Cardiac muscle cell (in vitro differentiated cells and primary cell): Measurements from ENCODE around the gene ACTR1B. TPM values are rescaled to one million over a fixed set of nuclear protein-coding genes. Genes with fewer than 3 reads are reported as not detected.

Experiments used
- DNase-seq, 2 donors: peaks; one replicate each; pipeline versions ENCODE4 v3.0.0 to v3.0.0-alpha.2; 2010 to 2017; ENCODE audit warnings: low read depth in 1 of 2, low spot score in 1 of 2
- H3K27ac ChIP-seq: fragments of 200-600 bp; sonication (generic); 2 replicates; pipeline ENCODE4 v1.5.1; 2016
- H3K27me3 ChIP-seq: fragments of 200-600 bp; sonication (generic); 2 replicates; pipeline ENCODE4 v1.6.0; 2016; ENCODE audit warnings: control low read depth
- H3K36me3 ChIP-seq: fragments of 200-600 bp; sonication (generic); 2 replicates; pipeline ENCODE4 v1.5.1; 2016; ENCODE audit warnings: control low read depth
- H3K4me1 ChIP-seq: fragments of 200-600 bp; sonication (generic); 2 replicates; pipeline ENCODE4 v1.8.1; 2017; ENCODE audit warnings: low read depth, mild to moderate bottlenecking, mixed run types
- H3K4me3 ChIP-seq: fragments of 200-600 bp; sonication (generic); 2 replicates; pipeline ENCODE4 v1.5.1; 2016; ENCODE audit warnings: mild to moderate bottlenecking
- H3K9me3 ChIP-seq: fragments of 200-600 bp; sonication (generic); 2 replicates; pipeline ENCODE4 v1.5.1; 2017; ENCODE audit warnings: low read depth, mild to moderate bottlenecking, control low read depth
- polyA plus RNA-seq: library from polyadenylated mRNA; unstranded; fragments of >200 nt; fragmentation: Nextera tagmentation; extraction: Ambion mirVana; gene quantifications from 2 replicates; pipeline ENCODE4 v1.2.1, GENCODE V29; 2016
- total RNA-seq: library from RNA; depleted of rRNA; stranded (reverse); fragments of >200 nt; gene quantifications from 2 replicates; pipeline ENCODE4 v1.2.3, GENCODE V29; 2016
- TF ChIP-seq, protein P1 (sequence below): IDR thresholded peaks from 2 replicates; pipeline ENCODE4 v1.5.1; 2012; ENCODE audit warnings: low read depth, mild to moderate bottlenecking, low read length

ACTR1B gene
- total and polyA plus RNA-seq, 2 experiments from 2014 or later: 22.9 to 109 TPM

DNA sequence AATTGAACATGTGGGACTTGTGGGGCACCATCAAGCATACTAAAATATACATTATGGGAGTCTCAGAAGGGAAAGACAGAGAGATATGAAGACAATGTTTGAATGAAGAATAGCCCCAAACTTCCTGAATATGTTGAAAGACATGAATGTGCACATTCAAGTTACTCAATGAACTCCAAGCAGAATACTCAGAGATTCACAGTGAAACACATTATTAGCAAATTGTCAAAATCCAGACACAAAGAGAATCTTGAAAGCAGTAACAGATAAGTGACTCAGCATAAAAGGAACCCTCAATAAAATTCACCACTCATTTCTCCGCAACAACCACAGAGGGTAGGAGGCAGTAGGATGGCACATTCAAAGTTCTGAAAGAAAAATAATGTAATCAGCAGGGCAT, 14.5 kb upstream of the ACTR1B start:
- peaks cover 6% of the 10 kb centered on the region for H3K4me1 ChIP-seq
- TF ChIP-seq, protein P1, sequence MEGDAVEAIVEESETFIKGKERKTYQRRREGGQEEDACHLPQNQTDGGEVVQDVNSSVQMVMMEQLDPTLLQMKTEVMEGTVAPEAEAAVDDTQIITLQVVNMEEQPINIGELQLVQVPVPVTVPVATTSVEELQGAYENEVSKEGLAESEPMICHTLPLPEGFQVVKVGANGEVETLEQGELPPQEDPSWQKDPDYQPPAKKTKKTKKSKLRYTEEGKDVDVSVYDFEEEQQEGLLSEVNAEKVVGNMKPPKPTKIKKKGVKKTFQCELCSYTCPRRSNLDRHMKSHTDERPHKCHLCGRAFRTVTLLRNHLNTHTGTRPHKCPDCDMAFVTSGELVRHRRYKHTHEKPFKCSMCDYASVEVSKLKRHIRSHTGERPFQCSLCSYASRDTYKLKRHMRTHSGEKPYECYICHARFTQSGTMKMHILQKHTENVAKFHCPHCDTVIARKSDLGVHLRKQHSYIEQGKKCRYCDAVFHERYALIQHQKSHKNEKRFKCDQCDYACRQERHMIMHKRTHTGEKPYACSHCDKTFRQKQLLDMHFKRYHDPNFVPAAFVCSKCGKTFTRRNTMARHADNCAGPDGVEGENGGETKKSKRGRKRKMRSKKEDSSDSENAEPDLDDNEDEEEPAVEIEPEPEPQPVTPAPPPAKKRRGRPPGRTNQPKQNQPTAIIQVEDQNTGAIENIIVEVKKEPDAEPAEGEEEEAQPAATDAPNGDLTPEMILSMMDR: no peak
- no peaks in the 10 kb centered on the region for H3K27me3 ChIP-seq
- H3K27ac ChIP-seq: no peak overlapping the region
- no peaks in the 10 kb centered on the region for H3K36me3 ChIP-seq
- no peak overlapping the region for H3K4me3 ChIP-seq
- H3K9me3 ChIP-seq: no peaks in the 10 kb centered on the region
- DNase-seq: no peak

DNA sequence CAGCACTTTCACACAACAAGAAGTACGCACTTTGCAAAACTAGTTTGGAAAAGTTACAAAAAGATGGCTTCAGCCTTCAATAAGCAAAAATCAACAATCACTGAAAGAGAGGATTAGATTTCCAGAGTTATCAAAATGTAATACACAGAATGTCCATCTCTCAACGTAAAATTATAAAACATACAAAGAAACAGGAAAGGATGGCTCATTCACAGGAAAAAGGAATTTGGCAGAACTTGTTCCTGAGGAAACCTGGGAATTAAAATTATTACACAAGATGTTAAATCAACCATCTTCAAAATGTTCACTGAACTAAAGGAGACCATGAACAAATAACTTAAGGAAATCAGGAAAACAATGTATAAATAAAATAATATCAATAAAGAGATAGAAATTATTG, 13.6 kb upstream of the ACTR1B start:
- Histone ChIP-seq H3K4me3 (no peak overlapping the region), H3K36me3 (no peaks in the 10 kb centered on the region), H3K27me3 (no peaks in the 10 kb centered on the region), H3K9me3 (no peaks in the 10 kb centered on the region), H3K27ac (no peak overlapping the region), H3K4me1 (peaks cover 6% of the 10 kb centered on the region)
- no peak for DNase-seq
- TF ChIP-seq, protein P1: no peak

DNA sequence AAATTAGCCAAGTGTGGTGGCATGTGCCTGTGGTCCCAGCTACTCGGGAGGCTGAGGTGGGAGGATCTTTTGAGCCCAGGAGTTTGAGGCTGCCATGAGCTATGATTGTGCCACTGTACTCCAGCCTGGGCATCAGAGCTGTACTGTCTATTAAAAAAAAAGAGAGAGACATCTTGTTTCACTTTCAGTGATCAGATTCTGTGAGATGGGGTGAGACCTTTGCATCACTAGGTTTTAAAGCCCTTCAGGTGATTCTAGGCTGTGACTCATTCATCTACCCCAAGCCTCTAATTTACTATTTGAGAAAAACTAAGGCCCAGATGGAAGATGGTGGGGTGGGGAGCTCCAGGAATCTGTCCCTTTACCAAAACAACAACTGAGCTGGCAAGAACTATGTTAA, 12.8 kb upstream of the ACTR1B start:
- no peak for DNase-seq
- Histone ChIP-seq H3K27ac (no peak overlapping the region), H3K4me1 (peaks cover 6% of the 10 kb centered on the region), H3K9me3 (no peaks in the 10 kb centered on the region), H3K27me3 (no peaks in the 10 kb centered on the region), H3K36me3 (no peaks in the 10 kb centered on the region), H3K4me3 (no peak overlapping the region)
- TF ChIP-seq, protein P1: no peak

DNA sequence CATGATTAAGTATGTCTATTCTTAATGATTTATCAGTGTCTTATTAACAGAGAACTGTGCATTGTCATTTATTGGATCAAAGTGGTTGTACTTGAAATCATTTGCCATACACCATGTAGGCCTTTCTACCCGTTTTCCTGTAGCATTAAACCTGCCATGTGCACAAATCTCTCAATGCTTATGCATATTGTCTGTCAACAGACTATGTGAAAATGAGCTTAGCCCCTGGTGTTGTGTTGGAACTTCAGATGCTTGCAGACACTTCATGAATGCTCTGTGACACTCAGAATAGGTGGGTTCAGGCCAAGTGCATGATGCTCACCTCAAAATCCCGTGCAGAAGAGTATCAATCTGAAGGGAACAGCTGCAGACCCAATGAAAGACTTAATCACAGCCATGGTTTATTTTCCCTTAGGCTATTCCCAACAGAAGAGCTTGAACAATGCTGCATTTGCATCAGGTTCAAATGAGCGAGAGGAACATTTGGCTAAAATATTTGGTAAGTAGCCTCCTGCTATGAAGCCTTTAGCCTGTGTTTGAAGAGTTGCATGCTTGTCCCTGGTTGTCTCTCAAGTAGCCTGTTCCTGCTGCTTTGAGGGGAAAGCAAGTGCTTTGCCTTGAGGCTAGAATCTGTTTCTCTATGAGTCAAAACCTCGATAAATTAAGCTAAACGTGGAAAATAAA, 11.7 kb upstream of the ACTR1B start:
- DNase-seq: no peak
- H3K4me3 ChIP-seq: no peak overlapping the region
- TF ChIP-seq, protein P1: no peak
- H3K9me3 ChIP-seq: no peaks in the 10 kb centered on the region
- H3K4me1 ChIP-seq: peaks cover 6% of the 10 kb centered on the region
- H3K27me3 ChIP-seq: no peaks in the 10 kb centered on the region
- no peaks in the 10 kb centered on the region for H3K36me3 ChIP-seq
- H3K27ac ChIP-seq: no peak overlapping the region

DNA sequence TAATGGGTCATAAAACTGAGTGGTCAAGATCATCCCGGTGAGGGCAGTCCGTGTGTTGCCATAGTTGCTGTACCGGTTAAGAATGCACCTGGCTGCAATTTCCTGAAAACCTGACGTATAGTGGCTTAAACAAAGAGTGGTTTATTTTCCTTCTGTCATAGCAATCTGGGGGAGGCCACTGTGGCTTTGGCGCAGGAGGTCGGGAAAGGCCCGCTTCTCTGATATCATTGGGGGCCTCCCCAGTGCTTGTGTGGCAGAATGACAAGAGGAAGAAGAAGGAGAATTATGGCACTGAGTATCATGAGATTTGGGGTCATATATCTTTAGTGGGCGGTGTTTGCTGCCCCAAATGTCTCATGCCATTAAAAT, 10.1 kb upstream of the ACTR1B start:
- DNase-seq: no peak
- no peaks in the 10 kb centered on the region for H3K9me3 ChIP-seq
- no peak overlapping the region for H3K4me3 ChIP-seq
- no peaks in the 10 kb centered on the region for H3K36me3 ChIP-seq
- no peak overlapping the region for H3K27ac ChIP-seq
- no peaks in the 10 kb centered on the region for H3K27me3 ChIP-seq
- peaks cover 6% of the 10 kb centered on the region for H3K4me1 ChIP-seq
- TF ChIP-seq, protein P1: no peak
